ENCODE data around the gene SCUBE1. TPM values are rescaled to one million over a fixed set of nuclear protein-coding genes. Genes with fewer than 3 reads are reported as not detected.
A peak's percentile ranks its signal among the peaks of the same experiment; 100 is the strongest.

The SCUBE1 gene
- total RNA-seq, 2 donors from 2014 or later, result 3.8 to 5.8 TPM

GRCh38 chr22:43180670-43181069 is 162.5 kb downstream of the SCUBE1 start:
- DNase-seq (no peak), ATAC-seq (no peak)
- intact Hi-C loops (cut with DNase I, micrococcal nuclease), result no loop called here

- ATAC-seq, result no peak
- intact Hi-C loops (cut with DNase I, micrococcal nuclease), result no loop called here
- no peak for DNase-seq
These were observed 163.3 kb downstream of the SCUBE1 start for GRCh38 chr22:43179911-43180195.

GRCh38 chr22:43179146-43179910 is 163.8 kb downstream of the SCUBE1 start:
- intact Hi-C loops (cut with DNase I, micrococcal nuclease), result no loop called here
- ATAC-seq, result no peak

GRCh38 chr22:43177479-43177878 is 165.7 kb downstream of the SCUBE1 start:
- intact Hi-C loops (cut with DNase I, micrococcal nuclease), result no loop called here
- DNase-seq (no peak), ATAC-seq (no peak)

More at GRCh38 chr22:43179146-43179910, 163.8 kb downstream of the SCUBE1 start:
- DNase-seq, result no peak

GRCh38 chr22:43176090-43176489 is 167.1 kb downstream of the SCUBE1 start:
- intact Hi-C loops (cut with DNase I, micrococcal nuclease), result no loop called here
- no peak for ATAC-seq
- no peak for DNase-seq

GRCh38 chr22:43174941-43175531 is 168.1 kb downstream of the SCUBE1 start:
- intact Hi-C loops (cut with DNase I, micrococcal nuclease), result no loop called here
- DNase-seq, result no peak
- ATAC-seq, result no peak

GRCh38 chr22:43173976-43174720 is 169.0 kb downstream of the SCUBE1 start:
- DNase-seq (no peak), ATAC-seq (no peak)
- intact Hi-C loops (cut with DNase I, micrococcal nuclease), result no loop called here

GRCh38 chr22:43173566-43173965 is 169.6 kb downstream of the SCUBE1 start:
- intact Hi-C loops (cut with DNase I, micrococcal nuclease), result no loop called here
- ATAC-seq (no peak), DNase-seq (no peak)

- intact Hi-C loops (cut with DNase I, micrococcal nuclease), result no loop called here
- DNase-seq, result peak in 1 of 2 donors; percentile 14
- ATAC-seq, result no peak
These were observed 171.0 kb downstream of the SCUBE1 start for GRCh38 chr22:43172191-43172590.

- DNase-seq (peak; percentile 87 to 91), ATAC-seq (peak; percentile 88)
- intact Hi-C loops (cut with DNase I, micrococcal nuclease), result no loop called here
These were observed 171.6 kb downstream of the SCUBE1 start for GRCh38 chr22:43171607-43172006.

- intact Hi-C loops (cut with DNase I, micrococcal nuclease), result no loop called here
- peak; percentile 81 for ATAC-seq
- peak; percentile 70 for DNase-seq
These were observed 172.1 kb downstream of the SCUBE1 start for GRCh38 chr22:43171019-43171491.

- ATAC-seq (no peak), DNase-seq (peak in 1 of 2 donors; percentile 5)
- intact Hi-C loops (cut with DNase I, micrococcal nuclease), result no loop called here
These were observed 173.1 kb downstream of the SCUBE1 start for GRCh38 chr22:43170131-43170480.

- ATAC-seq (no peak), DNase-seq (no peak)
- intact Hi-C loops (cut with DNase I, micrococcal nuclease), result no loop called here
These were observed 173.7 kb downstream of the SCUBE1 start for GRCh38 chr22:43169310-43170130.

GRCh38 chr22:43168471-43169309 is 174.5 kb downstream of the SCUBE1 start:
- ATAC-seq (no peak), DNase-seq (no peak)
- intact Hi-C loops (cut with DNase I, micrococcal nuclease), result no loop called here

- intact Hi-C loops (cut with DNase I, micrococcal nuclease), result no loop called here
- no peak for DNase-seq
- no peak for ATAC-seq
These were observed 176.1 kb downstream of the SCUBE1 start for GRCh38 chr22:43167001-43167589.

- DNase-seq (no peak), ATAC-seq (no peak)
- intact Hi-C loops (cut with DNase I, micrococcal nuclease), result no loop called here
These were observed 176.8 kb downstream of the SCUBE1 start for GRCh38 chr22:43166132-43166930.

- ATAC-seq (no peak), DNase-seq (no peak)
- intact Hi-C loops (cut with DNase I, micrococcal nuclease), result no loop called here
These were observed 178.5 kb downstream of the SCUBE1 start for GRCh38 chr22:43164636-43165035.
